ENCODE results near the gene GLUD1. TPM values are rescaled to one million over a fixed set of nuclear protein-coding genes. Genes with fewer than 3 reads are reported as not detected.
"Not testable (repeated sequence)": the region's sequence is repeated elsewhere in the genome, so short reads cannot be mapped to it uniquely, and the experiment has no call there.

GLUD1 gene
- total and polyA plus RNA-seq, 3 experiments from 2014 or later, result 130 to 184 (median 174) TPM

DNA sequence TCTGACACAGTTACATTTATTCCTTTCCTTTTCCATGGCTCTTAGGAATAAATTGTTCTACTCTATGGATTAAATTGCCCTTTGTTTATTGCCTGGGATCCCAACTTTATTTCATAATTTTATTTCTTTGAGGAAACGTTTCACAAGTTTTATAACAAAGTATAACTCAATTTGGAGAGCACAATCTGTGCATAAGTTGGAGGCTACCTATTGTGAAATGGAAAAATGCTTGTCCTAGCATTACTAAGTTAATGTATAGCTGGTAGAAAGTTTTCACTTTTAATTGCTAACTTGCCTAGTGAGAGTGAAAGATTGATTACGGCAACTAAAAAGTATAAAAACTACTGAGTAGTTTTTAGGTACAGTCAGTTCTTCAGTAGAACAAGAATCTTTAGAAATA is 32.4 kb upstream of the GLUD1 start:
- peaks cover 4 to 31% (median 8%) of the 10 kb centered on the region in 3 donors for H3K36me3 Mint-ChIP-seq
- H3K27ac ChIP-seq (ENCODE audit: low read depth, low read length); H3K9me3 ChIP-seq (ENCODE audit: low read length); CTCF ChIA-PET; H3K4me3 Mint-ChIP-seq; DNase-seq; H3K27me3 Mint-ChIP-seq; H3K9me3 Mint-ChIP-seq; H3K4me1 Mint-ChIP-seq; H3K36me3 ChIP-seq (ENCODE audit: insufficient read depth, low read length); POLR2A ChIA-PET; H3K4me3 ChIP-seq (ENCODE audit: low read length); H3K27me3 ChIP-seq (ENCODE audit: insufficient read depth, low read length, poor library complexity, severe bottlenecking); H3K27ac Mint-ChIP-seq; H3K4me1 ChIP-seq (ENCODE audit: insufficient read depth, low read length): not testable (repeated sequence)

DNA sequence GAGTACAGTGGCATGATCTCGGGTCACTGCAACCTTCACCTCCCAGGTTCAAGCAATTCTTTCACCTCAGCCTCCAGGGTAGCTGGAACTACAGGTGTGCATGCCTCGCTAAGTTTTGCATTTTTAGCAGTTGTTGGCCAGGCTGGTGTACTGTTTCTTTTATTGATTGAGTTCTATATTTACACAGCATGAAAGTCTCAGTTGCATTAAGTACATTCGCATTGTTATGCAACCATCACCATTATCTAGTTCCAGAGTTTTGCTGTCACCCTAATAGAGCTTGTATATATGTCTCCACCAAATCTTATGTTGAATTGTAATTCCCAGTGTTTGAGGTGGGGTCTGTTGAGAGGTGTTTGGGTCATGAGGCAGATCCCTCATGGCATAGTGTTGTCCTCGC is 28.7 kb upstream of the GLUD1 start:
- H3K4me3 ChIP-seq (ENCODE audit: low read length); H3K4me3 Mint-ChIP-seq; DNase-seq; H3K27ac ChIP-seq (ENCODE audit: low read depth, low read length); H3K27me3 ChIP-seq (ENCODE audit: insufficient read depth, low read length, poor library complexity, severe bottlenecking); H3K27me3 Mint-ChIP-seq; H3K36me3 ChIP-seq (ENCODE audit: insufficient read depth, low read length); CTCF ChIA-PET; POLR2A ChIA-PET; H3K4me1 ChIP-seq (ENCODE audit: insufficient read depth, low read length); H3K4me1 Mint-ChIP-seq; H3K9me3 Mint-ChIP-seq; H3K9me3 ChIP-seq (ENCODE audit: low read length): not testable (repeated sequence)
- peak overlapping the region in 1 of 8 donors; percentile 4 for H3K27ac Mint-ChIP-seq
- peaks cover 2 to 29% (median 4%) of the 10 kb centered on the region in 3 donors for H3K36me3 Mint-ChIP-seq

DNA sequence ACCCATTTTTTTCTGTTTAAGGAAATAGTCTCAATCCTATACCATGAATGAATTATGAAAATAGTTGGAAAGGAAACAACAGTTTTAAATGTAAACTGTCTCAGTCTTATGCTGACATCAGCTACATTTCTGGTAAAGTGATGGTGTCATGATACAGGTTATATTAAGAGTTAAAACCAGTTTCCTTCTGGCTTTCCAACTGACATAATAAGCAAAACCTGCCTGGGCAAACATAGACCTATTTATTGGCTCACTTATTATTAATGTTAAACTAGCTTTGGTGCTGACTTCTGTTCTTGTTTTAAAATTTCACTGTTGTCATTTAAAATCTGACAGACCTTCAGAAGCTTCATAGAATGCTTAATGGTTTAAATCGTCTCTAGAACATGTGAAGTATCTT is 24.4 kb upstream of the GLUD1 start:
- H3K27me3 ChIP-seq (ENCODE audit: insufficient read depth, low read length, poor library complexity, severe bottlenecking); H3K9me3 Mint-ChIP-seq; H3K27me3 Mint-ChIP-seq; H3K36me3 ChIP-seq (ENCODE audit: insufficient read depth, low read length); H3K4me3 Mint-ChIP-seq; H3K9me3 ChIP-seq (ENCODE audit: low read length); POLR2A ChIA-PET; DNase-seq; H3K27ac Mint-ChIP-seq; H3K27ac ChIP-seq (ENCODE audit: low read depth, low read length); H3K4me1 ChIP-seq (ENCODE audit: insufficient read depth, low read length); H3K4me3 ChIP-seq (ENCODE audit: low read length); CTCF ChIA-PET: not testable (repeated sequence)
- Mint-ChIP-seq H3K36me3 (peaks cover 5 to 29% (median 7%) of the 10 kb centered on the region in 3 donors), H3K4me1 (peaks cover 0 to 19% (median 12%) of the 10 kb centered on the region in 3 donors)

DNA sequence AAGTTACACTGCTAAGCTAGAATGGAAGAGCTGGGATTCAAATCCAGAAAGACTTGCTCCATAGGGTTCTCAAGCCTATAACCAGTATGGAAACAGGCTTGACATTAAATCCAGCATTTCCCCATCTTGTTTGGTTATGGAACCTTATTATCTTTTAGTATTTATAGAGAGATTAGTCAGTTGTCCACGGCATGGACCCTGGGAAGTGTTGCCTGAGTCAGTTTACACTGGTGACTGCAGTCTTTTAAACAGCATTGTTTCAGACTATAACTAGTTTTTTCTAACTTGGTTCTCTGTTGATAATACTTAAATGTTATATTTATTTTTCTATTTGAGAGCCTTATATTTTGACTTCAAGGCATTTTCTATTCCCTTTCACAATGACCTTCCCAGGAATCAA is 23.5 kb upstream of the GLUD1 start:
- H3K9me3 ChIP-seq (ENCODE audit: low read length); H3K4me3 Mint-ChIP-seq; DNase-seq; H3K27ac Mint-ChIP-seq; H3K27ac ChIP-seq (ENCODE audit: low read depth, low read length); H3K27me3 Mint-ChIP-seq; CTCF ChIA-PET; H3K36me3 ChIP-seq (ENCODE audit: insufficient read depth, low read length); H3K4me3 ChIP-seq (ENCODE audit: low read length); POLR2A ChIA-PET; H3K9me3 Mint-ChIP-seq; H3K4me1 ChIP-seq (ENCODE audit: insufficient read depth, low read length); H3K27me3 ChIP-seq (ENCODE audit: insufficient read depth, low read length, poor library complexity, severe bottlenecking): not testable (repeated sequence)
- H3K4me1 Mint-ChIP-seq, result peaks cover 0 to 19% (median 12%) of the 10 kb centered on the region in 3 donors
- H3K36me3 Mint-ChIP-seq, result peaks cover 5 to 28% (median 7%) of the 10 kb centered on the region in 3 donors

DNA sequence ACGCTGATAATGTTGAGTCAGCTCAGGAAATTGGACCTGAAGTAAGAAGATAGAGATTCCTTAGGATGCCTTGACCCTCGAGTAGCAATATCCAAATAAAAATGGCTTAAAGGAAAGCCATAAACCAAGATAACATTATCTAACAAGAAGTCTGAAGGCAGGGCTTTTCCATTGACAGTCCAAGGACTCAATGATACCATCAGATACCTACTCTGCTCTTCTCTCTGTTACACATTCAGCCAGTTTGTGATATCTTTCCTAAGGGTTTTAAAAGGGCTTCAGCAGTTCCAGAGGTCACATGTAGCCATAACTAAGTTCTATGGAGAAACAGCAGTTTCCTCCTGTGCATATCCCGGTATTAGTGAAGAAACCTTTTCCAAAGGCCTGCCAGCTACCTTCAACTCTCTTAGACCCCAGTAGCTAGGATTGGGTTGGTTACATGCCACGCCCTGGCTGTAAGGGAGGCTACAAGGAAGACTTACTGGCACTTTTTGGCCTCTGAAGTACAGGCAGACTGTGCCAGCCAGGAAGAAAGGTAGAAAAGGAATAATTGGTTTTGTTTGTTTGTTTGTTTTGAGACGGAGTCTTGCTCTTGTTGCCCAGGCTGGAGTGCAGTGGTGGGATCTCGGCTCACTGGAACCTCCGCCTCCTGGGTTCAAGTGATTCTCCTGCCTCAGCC is 10.9 kb upstream of the GLUD1 start:
- DNase-seq, result no peak
- CTCF ChIA-PET, result no interaction called here
- Histone ChIP-seq H3K4me1 (ENCODE audit: insufficient read depth, low read length) (no peaks in the 10 kb centered on the region), H3K36me3 (ENCODE audit: insufficient read depth, low read length) (peaks cover 9% of the 10 kb centered on the region), H3K27me3 (ENCODE audit: insufficient read depth, low read length, poor library complexity, severe bottlenecking) (no peaks in the 10 kb centered on the region), H3K9me3 (ENCODE audit: low read length) (no peaks in the 10 kb centered on the region), H3K4me3 (ENCODE audit: low read length) (no peak overlapping the region), H3K27ac (ENCODE audit: low read depth, low read length) (no peak overlapping the region)
- Mint-ChIP-seq H3K4me1 (peaks cover 16 to 31% (median 29%) of the 10 kb centered on the region in 3 donors), H3K9me3 (no peaks in the 10 kb centered on the region), H3K4me3 (no peak overlapping the region), H3K27me3 (no peaks in the 10 kb centered on the region), H3K27ac (peak overlapping the region in 1 of 8 donors; percentile 29), H3K36me3 (peaks cover 19 to 64% (median 23%) of the 10 kb centered on the region in 3 donors)
- POLR2A ChIA-PET, result no interaction called here

DNA sequence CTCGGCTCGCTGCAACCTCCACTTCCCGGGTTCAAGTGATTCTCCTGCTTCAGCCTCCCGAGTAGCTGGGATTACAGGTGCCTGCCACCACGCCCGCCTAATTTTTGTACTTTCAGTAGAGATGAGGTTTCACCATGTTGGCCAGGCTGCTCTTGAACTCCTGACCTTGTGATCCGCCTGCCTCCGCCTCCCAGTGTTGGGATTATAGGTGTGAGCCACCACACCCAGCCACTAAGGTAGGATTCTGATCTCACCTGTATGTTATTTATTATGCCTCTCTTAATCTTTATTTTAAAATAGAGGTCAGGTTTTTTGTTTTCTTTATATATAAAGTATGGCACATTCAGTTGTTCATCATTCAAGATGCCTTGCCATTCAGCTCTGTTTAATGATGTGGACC is 10.1 kb upstream of the GLUD1 start:
- H3K4me3 Mint-ChIP-seq; H3K27me3 Mint-ChIP-seq; POLR2A ChIA-PET; H3K9me3 Mint-ChIP-seq; H3K4me1 ChIP-seq (ENCODE audit: insufficient read depth, low read length); H3K9me3 ChIP-seq (ENCODE audit: low read length); H3K36me3 ChIP-seq (ENCODE audit: insufficient read depth, low read length); H3K4me3 ChIP-seq (ENCODE audit: low read length); DNase-seq; H3K27me3 ChIP-seq (ENCODE audit: insufficient read depth, low read length, poor library complexity, severe bottlenecking); H3K27ac ChIP-seq (ENCODE audit: low read depth, low read length): not testable (repeated sequence)
- CTCF ChIA-PET, result interaction anchor here (0.6 kb wide), 1 partner anchor 19 kb away, joined by 3 read pairs; no protein-coding TSS in a partner anchor
- Mint-ChIP-seq H3K36me3 (peaks cover 23 to 68% (median 23%) of the 10 kb centered on the region in 3 donors), H3K4me1 (peaks cover 16 to 38% (median 32%) of the 10 kb centered on the region in 3 donors), H3K27ac (peak overlapping the region in 1 of 8 donors; percentile 36)

DNA sequence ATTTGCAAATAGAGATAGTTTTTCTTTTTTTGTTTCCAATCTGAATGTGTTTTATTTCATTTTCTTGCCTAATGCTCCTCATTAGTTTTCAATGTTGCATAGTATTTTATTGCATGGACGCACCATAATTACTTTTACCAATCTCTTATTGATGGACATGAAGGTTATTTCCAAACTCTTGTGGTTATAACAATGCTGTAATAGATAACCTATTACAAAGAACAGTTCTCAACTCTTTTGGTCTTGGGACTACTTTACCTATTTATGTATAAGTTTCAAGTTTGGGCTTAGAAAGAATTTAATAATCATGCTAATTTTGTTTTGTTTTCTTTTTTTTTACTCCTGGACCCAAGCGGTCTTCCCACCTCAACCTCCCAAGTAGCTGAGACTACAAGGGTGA is 7.4 kb upstream of the GLUD1 start:
- Histone ChIP-seq H3K4me1 (ENCODE audit: insufficient read depth, low read length) (no peaks in the 10 kb centered on the region), H3K27me3 (ENCODE audit: insufficient read depth, low read length, poor library complexity, severe bottlenecking) (no peaks in the 10 kb centered on the region), H3K4me3 (ENCODE audit: low read length) (no peak overlapping the region), H3K36me3 (ENCODE audit: insufficient read depth, low read length) (peaks cover 9% of the 10 kb centered on the region), H3K27ac (ENCODE audit: low read depth, low read length) (no peak overlapping the region), H3K9me3 (ENCODE audit: low read length) (no peaks in the 10 kb centered on the region)
- ChIA-PET POLR2A (no interaction called here), CTCF (no interaction called here)
- no peak for DNase-seq
- Mint-ChIP-seq H3K4me1 (peaks cover 17 to 43% (median 36%) of the 10 kb centered on the region in 3 donors), H3K9me3 (no peaks in the 10 kb centered on the region), H3K27ac (no peak overlapping the region), H3K4me3 (no peak overlapping the region), H3K36me3 (peaks cover 20 to 60% (median 25%) of the 10 kb centered on the region in 3 donors), H3K27me3 (no peaks in the 10 kb centered on the region)

DNA sequence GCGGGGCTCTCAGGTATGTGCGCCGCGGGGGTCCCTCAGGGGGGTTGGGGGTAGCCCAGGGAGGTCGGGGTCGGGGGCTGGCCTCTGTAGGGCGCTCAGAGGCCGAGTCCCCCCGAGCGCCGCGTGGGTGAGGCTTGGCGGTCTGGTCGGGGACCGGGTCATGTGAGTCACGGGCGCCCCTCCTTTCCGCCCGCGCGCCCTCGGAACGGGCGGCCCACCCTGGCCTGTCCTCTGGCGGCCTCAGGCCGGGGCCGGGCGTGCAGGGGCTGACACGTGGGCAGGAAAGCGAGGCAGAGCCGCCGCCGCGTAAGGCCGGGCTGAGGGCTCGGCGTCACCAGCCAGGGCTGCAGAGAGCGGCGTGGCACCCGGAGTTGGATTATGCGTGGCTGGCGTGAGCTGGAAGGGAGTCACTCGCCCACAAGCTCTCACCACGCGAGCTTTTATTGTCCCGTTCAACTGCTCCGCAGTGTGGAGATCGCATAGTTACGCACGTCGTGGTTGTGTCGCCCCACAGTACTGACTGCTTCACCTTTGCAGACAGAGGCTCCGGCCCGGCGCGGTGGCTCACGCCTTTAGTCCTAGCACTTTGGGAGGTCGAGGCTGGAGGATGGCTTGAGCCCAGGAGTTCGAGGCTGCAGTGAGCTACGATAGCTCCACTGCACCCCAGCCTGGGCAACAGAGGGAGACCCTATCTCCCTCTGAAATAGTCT is 748 bp upstream of the GLUD1 start:
- peaks cover 37% of the 10 kb centered on the region for H3K4me1 ChIP-seq (ENCODE audit: insufficient read depth, low read length)
- Mint-ChIP-seq H3K9me3 (no peaks in the 10 kb centered on the region), H3K36me3 (peaks cover 4 to 30% (median 11%) of the 10 kb centered on the region in 3 donors), H3K27ac (peak overlapping the region; percentile 91 to 98 (median 94)), H3K4me1 (peaks cover 48 to 72% (median 66%) of the 10 kb centered on the region in 3 donors), H3K27me3 (no peaks in the 10 kb centered on the region), H3K4me3 (peak overlapping the region; percentile 86 to 93 (median 89))
- ChIA-PET CTCF (interaction anchor here (1.4 kb wide), 1 partner anchor 129 kb away, joined by 4 read pairs; no protein-coding TSS in a partner anchor), POLR2A (interaction anchor here (1.0 kb wide), 2 partner anchors 124 to 694 kb away, joined by 3 read pairs; no protein-coding TSS in a partner anchor)
- no peaks in the 10 kb centered on the region for H3K36me3 ChIP-seq (ENCODE audit: insufficient read depth, low read length)
- H3K4me3 ChIP-seq (ENCODE audit: low read length), result peak overlapping the region; percentile 81
- DNase-seq, result peak; percentile 76 to 88 (median 79)
- no peaks in the 10 kb centered on the region for H3K27me3 ChIP-seq (ENCODE audit: insufficient read depth, low read length, poor library complexity, severe bottlenecking)
- peak overlapping the region; percentile 86 for H3K27ac ChIP-seq (ENCODE audit: low read depth, low read length)
- H3K9me3 ChIP-seq (ENCODE audit: low read length), result no peaks in the 10 kb centered on the region

All from CD8-positive, alpha-beta memory T cell (primary cell).